Measurements from ENCODE around the gene FILIP1L.
A peak's percentile ranks its signal among the peaks of the same experiment; 100 is the strongest.

Gene FILIP1L

GRCh38 chr3:99899603-99900002 is 214.7 kb downstream of the FILIP1L start:
- DNase-seq (ENCODE audit: low read depth in 2 of 2, low spot score in 1 of 2) = no peak

GRCh38 chr3:99896482-99896881 is 217.8 kb downstream of the FILIP1L start:
- no peak for DNase-seq (ENCODE audit: low read depth in 2 of 2, low spot score in 1 of 2)

- DNase-seq (ENCODE audit: low read depth in 2 of 2, low spot score in 1 of 2) = no peak
These were observed 218.4 kb downstream of the FILIP1L start for GRCh38 chr3:99895703-99896441.

DNA sequence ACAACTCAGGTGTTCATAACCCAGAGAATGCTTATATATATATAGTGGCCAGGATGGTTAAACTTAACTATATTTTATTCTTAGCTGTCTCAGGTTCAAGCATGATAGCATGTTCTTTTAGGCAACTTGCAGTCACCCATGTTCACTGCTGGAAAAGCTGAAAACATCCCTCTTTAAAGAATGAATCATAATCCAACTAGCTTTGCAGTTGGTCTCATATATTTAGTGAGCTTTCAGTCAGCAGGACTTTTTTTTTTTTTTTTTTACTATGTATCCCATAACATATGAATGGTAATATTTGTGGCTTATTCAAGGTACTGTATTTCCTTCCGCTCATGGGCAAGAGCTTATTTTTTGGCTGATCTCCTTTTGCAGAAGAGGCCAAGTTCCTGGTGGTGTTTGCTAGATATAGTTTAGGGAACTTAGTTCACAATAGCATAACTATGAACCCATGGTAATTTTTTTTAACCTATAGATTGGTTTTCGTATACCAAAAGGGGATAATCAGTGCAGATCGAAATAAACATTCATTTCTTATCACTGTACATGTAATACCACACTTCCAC is 219.1 kb downstream of the FILIP1L start:
- DNase-seq (ENCODE audit: low read depth in 2 of 2, low spot score in 1 of 2) = no peak

DNA sequence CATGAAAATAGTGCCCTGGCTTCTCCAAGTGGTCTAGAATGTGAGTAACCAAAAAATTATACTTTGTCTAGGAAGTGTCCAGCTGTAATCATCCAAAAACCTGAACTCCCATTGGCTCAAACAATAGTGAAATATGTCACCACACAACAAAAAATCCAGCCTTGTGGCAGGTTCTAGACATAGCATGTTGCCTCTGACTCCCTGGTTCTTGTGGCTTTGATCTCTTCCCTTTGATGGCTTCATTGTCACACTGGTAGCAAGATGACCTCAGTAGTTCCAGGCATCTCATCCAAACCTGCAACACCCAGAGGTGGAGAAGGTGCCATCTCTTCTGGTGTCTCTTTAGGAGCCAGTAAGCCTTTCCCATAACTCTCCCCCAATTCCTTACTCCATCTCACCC is 222.0 kb downstream of the FILIP1L start:
- DNase-seq (ENCODE audit: low read depth in 2 of 2, low spot score in 1 of 2) = no peak

DNA sequence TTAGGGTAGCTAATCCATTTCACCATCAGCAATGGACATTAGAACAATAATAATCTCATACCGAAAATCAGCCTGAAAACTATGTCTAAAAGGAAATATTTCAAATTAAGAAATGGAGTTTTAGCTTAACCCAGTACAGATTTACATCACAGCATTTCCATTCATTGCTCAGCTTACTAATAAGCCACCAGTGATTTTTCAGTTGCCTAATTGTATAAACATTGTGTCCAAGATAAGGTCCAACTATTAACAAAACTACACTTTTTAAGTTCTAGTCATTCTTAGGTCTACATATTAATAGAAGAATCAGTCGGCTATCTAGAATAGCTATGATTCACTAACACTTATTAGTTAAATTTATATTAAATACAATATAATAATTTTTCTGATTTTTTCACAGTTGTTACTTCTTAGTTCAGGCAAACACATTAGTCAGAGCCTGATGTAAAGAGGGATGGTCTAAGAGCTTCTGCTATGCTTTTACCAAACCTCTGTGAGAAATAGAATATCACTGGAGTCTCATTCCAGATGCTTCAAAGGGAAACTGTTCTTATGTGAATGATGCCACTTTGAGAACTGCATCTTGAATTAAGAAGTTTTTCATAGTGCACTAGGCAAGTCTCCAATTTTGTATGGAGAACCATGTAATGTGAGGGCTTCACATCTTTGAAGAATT is 222.6 kb downstream of the FILIP1L start:
- no peak for DNase-seq (ENCODE audit: low read depth in 2 of 2, low spot score in 1 of 2)

GRCh38 chr3:99885851-99886250 is 228.4 kb downstream of the FILIP1L start:
- no peak for DNase-seq (ENCODE audit: low read depth in 2 of 2, low spot score in 1 of 2)

DNA sequence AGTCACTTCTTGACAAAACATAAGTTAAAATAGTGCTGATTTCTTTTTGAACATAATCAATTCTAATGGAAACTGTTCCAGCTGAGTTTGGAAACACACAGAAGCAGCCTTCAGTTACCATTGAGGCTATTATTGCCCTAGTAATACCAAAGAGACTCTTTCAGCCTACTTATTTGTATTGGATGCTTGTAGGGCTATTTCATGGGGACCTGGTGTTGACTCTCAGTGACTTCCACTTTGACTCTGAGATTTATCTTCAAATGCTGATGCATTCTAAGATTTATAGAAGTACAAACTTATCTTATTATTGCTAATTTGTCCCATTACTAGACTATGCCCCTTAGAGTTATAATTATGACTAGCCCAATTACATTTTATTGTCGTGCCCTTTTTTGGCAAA is 229.2 kb downstream of the FILIP1L start:
- no peak for DNase-seq (ENCODE audit: low read depth in 2 of 2, low spot score in 1 of 2)

- DNase-seq (ENCODE audit: low read depth in 2 of 2, low spot score in 1 of 2) = no peak
These were observed 229.8 kb downstream of the FILIP1L start for GRCh38 chr3:99884484-99884883.

DNA sequence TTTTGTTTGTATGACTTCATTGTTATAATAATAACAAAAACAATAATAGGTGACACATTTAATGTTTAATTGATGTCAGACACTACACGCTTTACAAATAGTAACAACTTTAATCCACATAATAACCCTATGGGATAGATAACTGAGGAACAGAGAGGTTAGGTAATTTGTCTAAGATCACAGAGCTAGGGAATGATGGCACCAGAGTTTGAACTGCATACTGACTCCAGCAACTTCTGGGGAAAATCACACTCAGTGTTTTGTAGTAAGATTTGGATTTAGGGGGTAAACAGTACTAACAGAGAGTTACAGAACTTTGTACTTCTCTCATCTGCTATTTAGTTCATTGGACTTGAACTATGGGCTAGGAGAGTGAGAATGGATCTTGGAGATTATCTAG is 230.6 kb downstream of the FILIP1L start:
- no peak for DNase-seq (ENCODE audit: low read depth in 2 of 2, low spot score in 1 of 2)

- no peak for DNase-seq (ENCODE audit: low read depth in 2 of 2, low spot score in 1 of 2)
These were observed 231.2 kb downstream of the FILIP1L start for GRCh38 chr3:99883138-99883461.

- no peak for DNase-seq (ENCODE audit: low read depth in 2 of 2, low spot score in 1 of 2)
These were observed 231.7 kb downstream of the FILIP1L start for GRCh38 chr3:99882436-99883137.

GRCh38 chr3:99881121-99881524 is 233.2 kb downstream of the FILIP1L start:
- DNase-seq (ENCODE audit: low read depth in 2 of 2, low spot score in 1 of 2) = no peak

DNA sequence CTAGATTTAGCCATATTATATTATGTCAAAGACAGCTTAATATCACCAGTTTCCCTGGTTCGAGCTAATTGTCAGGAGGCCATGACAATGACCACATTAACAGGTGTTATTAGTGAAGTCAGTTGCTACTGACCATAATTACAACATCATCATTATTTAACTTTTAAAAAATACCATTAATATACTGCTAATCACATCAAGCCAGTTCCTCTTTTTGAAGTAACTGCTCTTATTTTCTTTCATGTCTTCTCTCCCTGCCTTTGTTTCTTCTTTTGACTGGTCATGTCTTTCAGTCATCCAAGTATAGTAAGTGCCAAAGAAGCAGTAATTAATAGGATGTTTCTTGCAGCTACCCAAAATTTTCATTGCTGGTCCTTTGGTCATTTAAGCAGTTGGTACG is 235.0 kb downstream of the FILIP1L start:
- DNase-seq (ENCODE audit: low read depth in 2 of 2, low spot score in 1 of 2) = no peak

DNA sequence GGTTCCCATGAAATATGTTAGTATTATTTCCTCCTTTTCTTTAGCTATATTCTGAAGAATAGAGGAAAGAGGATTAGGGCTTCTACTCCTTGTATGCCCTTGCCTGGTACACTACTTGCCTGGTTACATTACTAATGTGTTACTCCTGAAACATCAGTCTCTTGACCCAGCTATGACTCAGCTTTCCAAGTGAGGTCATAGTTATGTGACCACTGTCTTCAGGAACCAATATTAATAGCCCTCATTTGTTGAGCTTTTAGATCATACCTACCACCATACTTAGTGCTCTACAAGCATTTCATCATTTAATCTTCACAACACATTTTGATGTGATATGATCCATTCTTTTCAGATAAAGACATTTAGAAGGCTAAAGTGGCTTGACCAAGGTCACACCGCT is 236.3 kb downstream of the FILIP1L start:
- DNase-seq (ENCODE audit: low read depth in 2 of 2, low spot score in 1 of 2) = no peak

DNA sequence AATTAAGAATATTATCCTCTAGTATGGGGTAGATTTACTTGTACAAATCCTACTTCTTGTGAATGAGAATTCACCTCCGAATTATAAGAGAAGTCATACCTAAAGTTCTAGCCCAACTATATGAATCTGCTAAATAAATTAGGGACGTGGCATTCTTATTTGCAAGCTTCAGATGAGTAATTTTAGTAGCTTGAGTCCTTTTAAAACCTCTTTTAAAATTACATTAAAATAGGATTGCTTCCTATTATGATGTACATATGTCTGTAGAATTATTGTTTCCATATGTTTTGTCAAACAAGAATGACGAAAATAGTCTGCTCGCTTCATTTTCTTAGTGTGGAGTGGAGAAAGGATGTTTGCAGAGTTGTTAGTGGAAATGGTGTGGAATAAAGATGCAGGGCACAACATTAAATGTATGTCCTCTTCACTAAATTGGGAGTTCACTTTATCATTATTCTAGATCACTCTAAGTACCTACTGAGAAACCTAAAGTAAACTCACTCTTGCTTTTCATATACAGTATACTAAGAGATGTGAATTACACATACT is 237.2 kb downstream of the FILIP1L start:
- no peak for DNase-seq (ENCODE audit: low read depth in 2 of 2, low spot score in 1 of 2)

- peak; percentile 31 to 42 for DNase-seq (ENCODE audit: low read depth in 2 of 2, low spot score in 1 of 2)
These were observed 238.1 kb downstream of the FILIP1L start for GRCh38 chr3:99875929-99876841.

- no peak for DNase-seq (ENCODE audit: low read depth in 2 of 2, low spot score in 1 of 2)
These were observed 238.7 kb downstream of the FILIP1L start for GRCh38 chr3:99875581-99875928.

DNA sequence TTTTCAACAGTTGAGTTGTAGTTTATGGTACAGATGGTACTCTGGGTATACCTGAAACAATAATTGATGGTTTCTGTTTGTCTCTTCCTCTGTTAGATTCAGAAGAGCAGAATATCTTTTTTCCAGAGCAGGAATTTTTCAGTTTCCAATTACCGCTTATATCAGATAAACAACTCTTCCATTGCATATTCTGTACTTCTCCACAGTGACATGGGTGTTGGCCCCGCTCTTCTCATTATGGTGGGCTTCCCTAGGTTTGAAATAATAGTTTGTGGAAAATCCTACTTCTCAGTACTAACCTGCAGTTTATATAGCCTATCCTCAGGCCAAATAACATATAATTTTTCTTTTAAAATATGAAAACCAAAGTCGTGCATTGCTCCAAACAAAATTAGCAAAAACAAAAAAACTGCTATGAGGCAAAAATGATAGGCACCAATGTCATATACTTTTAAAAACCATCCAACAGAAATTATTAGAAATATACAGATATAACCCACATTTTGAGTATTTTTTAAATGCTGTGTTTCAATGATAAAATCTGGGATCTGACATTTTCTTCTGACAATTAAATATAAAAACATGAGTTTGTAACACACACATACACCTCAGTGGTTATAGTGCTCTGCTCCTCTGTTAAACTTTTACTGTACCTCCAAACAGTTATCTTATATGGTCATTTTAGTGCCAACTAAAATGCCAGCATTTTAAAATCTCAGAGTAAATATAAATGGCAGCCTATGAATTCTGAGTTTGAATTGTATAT is 239.9 kb downstream of the FILIP1L start:
- no peak for DNase-seq (ENCODE audit: low read depth in 2 of 2, low spot score in 1 of 2)

Measured in stimulated activated CD8-positive, alpha-beta memory T cell treated with anti-CD3 and anti-CD28 coated beads, Interleukin-4, amount 100 ng/mL, for 4 hours (primary cell).